NOMO-1 treated with dmso at 0.1 percent for 144 hours (cell line): Measurements from ENCODE around the gene ADAMTS12.

Experiments used
- DNase-seq: peaks from one replicate; lab custom pipeline; 2025; ENCODE audit not compliant: unreplicated experiment; lab: John Stamatoyannopoulos, UW

The ADAMTS12 gene

DNA sequence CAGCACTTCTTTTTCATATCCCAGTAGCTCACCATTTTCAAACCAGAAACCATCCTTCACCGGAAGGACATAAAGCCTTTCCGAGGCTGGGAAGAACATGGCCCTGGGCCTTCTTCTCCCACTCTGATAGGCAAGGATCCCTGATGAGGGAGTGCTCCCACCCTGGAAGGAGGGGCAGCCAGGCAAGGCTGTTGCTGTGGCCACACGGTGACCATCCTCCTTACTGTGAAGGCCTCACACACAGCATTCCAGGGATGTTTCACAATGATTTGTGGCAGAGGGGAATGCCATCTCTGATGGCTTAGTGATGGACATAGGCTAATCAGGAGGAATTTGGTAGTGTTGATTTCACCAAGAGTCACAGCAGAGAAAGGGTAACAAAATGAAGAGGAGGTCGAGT lies 130.7 kb downstream of the ADAMTS12 start:
- DNase-seq: no peak

DNA sequence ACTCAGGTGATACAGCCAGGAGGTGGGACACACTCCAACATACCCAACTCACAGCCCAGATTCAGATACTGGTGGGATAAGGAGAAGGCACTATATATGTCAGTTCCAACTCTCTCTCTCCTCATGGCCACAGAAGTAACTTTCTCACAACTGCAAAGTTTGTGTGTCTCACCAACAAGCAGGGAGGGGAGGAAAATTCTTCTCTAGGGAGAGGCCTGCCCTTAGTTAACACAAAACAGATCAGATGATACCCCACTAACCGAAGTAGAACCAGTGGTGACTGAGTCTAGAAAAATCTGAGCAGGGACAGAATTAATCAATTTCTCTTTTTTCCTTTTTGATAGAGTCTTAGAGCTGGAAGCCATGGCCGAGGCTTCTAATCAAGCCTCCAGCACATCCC lies 133.1 kb downstream of the ADAMTS12 start:
- DNase-seq: no peak

DNA sequence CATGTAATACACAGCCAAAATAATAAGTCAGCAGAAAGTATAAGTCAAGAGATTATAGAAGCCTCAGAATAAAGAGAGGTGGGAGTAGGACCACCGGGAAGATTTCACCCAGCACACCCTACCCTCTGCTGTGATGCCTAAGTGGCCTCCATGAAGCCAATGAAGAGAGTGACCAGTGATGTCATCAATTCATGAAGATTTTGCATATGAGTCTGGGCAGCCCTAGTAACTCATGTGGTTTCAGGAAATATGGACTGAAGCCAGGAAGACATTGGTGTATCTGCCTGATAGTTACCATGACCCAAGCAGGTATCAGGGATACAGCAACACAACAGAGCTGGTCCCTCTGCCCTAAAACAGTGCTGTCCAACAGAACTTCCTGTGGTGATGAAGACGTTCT lies 135.3 kb downstream of the ADAMTS12 start:
- no peak for DNase-seq

DNA sequence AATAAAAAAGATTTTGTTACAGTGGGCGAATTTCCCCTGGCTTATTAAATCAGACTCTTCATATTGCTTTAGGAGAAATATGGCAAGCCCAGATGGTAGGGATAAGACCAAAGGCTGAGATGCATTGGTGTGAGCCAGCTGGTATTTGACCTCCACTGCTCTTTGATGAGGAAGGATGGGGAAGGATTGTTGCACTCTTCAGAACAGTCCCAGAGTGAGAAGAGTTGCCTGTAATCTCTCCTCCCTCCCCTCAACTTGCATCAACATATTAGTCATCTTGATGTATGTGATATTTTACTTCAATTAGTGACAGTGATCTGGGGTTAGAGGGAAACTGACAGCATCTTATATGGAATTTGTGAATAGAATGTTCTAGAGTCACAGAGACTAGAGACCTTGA lies 136.6 kb downstream of the ADAMTS12 start:
- no peak for DNase-seq

- DNase-seq: no peak
These were observed 138.1 kb downstream of the ADAMTS12 start for GRCh38 chr5:33753704-33754103.

GRCh38 chr5:33748754-33749153 lies 143.0 kb downstream of the ADAMTS12 start:
- DNase-seq: no peak

- no peak for DNase-seq
These were observed 146.6 kb downstream of the ADAMTS12 start for GRCh38 chr5:33745101-33745770.

GRCh38 chr5:33743099-33743498 lies 148.7 kb downstream of the ADAMTS12 start:
- DNase-seq: no peak

- no peak for DNase-seq
These were observed 149.6 kb downstream of the ADAMTS12 start for GRCh38 chr5:33742181-33742580.

DNA sequence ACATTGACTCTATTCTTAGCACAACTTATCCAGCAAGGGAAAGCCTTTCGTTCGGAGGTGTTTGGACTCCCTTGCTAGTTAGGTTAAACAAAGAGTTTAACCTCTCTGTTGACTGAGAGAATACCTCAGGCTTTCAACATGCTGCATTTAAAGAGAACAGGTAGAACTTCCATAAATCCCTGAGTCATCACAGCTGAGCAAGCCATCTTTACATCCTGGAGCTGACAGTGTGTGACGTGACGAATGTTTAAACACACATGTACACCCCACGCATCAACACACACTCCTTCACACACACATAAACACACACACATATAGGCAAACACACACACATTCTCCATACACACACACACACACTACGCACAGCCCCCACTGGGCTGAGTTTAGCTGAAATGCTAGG lies 152.8 kb downstream of the ADAMTS12 start:
- DNase-seq: no peak

DNA sequence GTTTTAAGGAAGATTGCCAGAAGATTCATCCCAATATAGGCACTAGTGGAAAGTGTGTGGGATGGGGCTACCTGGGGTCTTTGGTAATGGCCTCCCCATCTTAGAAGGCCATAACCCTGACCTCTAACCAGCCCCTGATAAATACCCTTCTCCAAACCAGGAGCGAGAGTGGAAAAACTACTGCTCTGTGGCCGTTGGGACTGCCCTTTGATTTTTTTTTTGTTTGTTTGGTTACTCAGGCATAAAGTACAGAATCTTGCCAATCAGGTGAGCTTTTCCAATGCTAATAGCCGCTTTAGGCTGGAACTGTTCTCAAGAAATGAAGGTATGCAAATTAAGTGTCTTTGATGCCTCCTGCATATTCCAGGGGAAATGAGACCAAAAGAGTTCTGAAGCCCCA lies 153.7 kb downstream of the ADAMTS12 start:
- no peak for DNase-seq

DNA sequence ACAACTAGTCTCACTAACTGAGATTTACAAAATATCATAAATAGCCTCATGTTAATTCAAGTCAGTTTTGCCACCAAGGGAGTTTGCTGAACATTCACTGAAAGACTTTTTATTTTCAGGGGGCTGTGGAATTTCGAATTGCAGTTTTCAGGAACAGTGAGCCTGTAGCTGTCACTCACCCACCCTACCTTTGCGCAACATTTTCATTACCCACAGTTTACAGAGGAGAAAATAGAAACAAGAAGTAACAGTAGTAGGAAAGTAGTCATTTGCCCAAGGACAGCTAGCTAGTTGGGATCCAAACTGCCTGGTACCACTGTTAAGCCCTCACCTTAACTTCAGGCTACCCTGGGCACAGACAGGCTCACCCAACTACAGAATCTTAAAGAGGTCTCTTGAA lies 154.1 kb downstream of the ADAMTS12 start:
- peak; percentile 42 for DNase-seq

GRCh38 chr5:33737284-33737683 lies 154.5 kb downstream of the ADAMTS12 start:
- no peak for DNase-seq

DNA sequence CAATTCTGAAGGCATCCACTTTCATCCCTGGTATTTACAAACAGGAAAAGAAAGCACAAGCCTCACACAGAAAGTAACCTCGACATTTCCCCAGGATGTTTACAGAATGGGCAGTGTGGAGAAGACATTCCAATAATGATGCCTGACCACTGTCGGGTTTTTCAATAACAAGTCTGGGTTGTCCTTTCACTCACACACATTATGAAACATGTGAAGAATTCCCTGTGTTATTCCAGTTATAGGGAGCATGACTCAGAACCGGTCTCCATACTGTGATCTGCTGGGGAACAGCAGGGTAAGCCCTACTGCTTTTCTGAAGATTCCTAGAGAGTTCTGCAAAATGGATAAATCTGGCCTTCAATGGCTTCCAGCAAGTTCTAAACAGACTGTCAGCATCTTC lies 155.3 kb downstream of the ADAMTS12 start:
- no peak for DNase-seq

- no peak for DNase-seq
These were observed 156.7 kb downstream of the ADAMTS12 start for GRCh38 chr5:33735072-33735471.

DNA sequence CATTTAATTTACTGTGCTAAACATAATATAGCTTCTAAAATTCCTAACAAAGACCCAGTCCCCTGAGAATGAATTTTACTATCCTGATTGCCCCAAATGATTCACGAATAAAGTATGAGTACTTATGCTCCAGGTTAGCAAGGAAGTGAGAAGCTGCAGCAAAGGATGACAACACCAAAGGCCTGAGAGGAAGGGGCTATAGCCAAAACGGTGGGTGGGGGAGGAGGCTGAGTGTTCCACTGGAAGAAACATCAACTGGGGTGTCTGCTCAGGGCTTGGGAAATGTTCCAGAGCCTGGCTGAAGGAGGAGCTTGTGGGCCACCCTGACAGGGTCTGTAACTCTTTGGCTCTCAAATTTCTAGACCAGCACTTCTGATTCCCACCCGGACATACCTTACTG lies 157.3 kb downstream of the ADAMTS12 start:
- DNase-seq: no peak

DNA sequence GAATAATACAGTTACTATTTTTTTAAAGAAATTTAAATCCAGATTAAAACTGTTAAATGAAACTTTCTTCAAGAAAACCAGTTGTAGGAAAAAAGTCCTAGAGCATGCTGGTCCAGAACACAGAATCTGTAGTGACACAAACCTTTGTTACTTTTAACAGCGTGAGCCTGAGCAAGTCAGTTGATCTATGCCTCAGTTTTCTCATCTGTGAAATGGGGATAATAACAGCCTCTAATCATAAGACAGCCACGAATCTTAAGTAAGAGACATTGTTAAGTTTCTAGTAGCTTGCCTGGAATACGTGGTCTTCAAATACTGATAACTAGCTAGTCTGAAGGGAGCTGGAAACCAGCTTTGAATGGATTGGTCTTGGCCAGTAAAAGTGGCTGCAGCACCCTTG lies 158.6 kb downstream of the ADAMTS12 start:
- no peak for DNase-seq

- no peak for DNase-seq
These were observed 165.2 kb downstream of the ADAMTS12 start for GRCh38 chr5:33726422-33727165.

GRCh38 chr5:33725806-33726205 lies 166.0 kb downstream of the ADAMTS12 start:
- DNase-seq: no peak

GRCh38 chr5:33721491-33722200 lies 170.1 kb downstream of the ADAMTS12 start:
- no peak for DNase-seq

GRCh38 chr5:33720176-33720575 lies 171.6 kb downstream of the ADAMTS12 start:
- DNase-seq: no peak

DNA sequence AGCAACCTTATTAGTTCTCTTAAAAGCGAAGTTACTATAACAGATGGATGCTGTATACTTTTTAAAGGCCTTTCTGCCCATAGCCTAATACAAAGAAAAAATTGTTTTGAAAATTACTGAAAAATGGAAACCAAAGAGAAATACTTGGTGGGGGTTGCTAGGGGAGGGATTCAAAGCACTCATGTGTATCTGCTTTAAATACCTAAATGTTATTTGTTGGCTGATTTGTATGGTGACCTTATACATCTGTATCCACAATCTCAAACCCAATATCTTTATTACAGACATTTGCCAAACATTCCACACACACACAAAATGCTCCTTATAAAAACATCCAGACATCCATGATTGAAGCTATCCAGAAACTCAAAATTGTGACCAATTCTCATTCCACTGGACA lies 172.0 kb downstream of the ADAMTS12 start:
- DNase-seq: no peak
